ENCODE data around the gene CA12.

CA12 gene

DNA sequence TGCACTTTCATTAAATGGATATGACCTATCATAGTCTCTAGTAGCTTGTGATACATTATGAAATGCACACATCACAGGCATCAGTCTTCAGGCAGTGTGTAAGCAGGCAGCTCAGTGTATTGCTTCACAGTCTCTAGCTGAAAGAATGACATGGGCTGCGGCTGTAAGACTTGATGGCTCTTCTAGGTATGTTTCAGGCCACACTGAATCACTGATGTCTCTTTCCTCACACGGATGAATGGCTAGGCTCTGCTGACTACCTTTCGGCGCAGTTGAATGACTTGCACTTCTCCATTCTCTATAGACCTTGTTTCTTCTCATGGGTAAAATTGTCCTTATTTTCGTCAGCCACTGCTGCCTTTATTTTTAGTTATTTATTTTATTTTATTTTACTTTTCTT, 88.9 kb downstream of the CA12 start:
- no peak overlapping the region for H3K4me3 ChIP-seq (ENCODE audit: low read length)
- no peak for DNase-seq (ENCODE audit: low read depth, low spot score)

DNA sequence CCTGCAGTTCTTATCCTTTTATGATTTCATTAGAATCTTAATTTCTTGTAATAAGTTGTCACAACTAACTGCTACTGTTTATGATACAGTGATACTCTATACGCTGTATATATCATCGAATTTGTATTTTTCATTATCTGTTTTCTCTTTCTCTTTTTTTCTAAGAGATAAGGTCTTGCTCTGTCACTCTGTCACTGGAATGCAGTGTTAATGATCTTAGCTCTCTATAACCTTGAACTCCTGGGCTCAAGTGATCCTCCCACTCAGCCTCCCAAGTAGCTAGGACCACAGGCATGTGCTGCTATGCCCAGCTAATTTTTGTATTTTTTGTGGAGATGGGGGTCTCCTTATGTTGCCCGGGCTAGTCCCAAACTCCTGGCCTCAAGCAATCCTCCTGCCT, 89.4 kb downstream of the CA12 start:
- H3K4me3 ChIP-seq (ENCODE audit: low read length), result no peak overlapping the region
- no peak for DNase-seq (ENCODE audit: low read depth, low spot score)

DNA sequence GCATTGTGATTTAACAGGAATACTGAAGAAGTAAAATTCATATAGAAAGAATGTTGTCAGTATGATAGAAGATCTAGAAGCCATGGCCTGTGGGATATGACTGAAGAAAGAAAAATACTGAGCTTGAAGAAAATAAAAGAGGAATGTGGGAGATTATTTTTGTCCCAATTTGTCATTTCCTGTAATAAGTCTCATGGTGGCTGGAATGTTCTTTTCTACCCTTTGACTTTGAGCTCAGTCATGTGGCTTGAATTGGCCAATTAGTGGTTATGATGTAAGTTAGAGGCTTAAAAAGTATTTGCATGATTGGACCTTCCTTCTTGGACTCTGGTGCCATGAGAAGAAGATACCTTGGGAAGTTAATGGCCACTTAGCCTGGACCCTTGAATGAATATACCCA, 90.1 kb downstream of the CA12 start:
- H3K4me3 ChIP-seq (ENCODE audit: low read length), result no peak overlapping the region
- no peak for DNase-seq (ENCODE audit: low read depth, low spot score)

DNA sequence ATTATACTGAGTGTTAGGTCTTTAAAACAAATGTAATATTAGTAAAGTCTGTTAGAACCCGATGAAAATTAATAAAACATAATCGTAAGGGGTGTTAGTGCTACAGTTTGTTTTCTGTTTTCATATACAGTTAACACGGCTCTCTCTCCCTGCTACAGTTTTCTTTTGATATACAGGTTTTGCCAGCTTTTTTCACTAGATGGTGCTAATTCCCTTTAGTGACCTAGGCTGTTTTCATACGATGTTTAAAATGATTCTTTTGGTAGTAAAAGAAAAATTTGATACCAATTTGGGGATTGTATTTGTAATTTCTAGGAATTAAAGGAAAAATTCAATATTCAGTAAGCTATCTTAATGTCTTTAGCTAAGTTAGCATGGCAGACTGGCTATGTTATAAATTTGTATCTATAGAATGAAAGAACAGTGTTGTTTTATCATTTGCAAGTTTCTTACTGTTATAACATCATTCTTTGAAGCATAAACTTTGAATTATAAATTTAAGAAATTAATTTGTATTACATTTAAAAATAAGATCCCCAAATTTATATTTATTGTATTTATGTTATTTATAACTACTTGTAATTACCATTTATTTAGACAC, 92.8 kb downstream of the CA12 start:
- peak; percentile 55 for DNase-seq (ENCODE audit: low read depth, low spot score)
- no peak overlapping the region for H3K4me3 ChIP-seq (ENCODE audit: low read length)

DNA sequence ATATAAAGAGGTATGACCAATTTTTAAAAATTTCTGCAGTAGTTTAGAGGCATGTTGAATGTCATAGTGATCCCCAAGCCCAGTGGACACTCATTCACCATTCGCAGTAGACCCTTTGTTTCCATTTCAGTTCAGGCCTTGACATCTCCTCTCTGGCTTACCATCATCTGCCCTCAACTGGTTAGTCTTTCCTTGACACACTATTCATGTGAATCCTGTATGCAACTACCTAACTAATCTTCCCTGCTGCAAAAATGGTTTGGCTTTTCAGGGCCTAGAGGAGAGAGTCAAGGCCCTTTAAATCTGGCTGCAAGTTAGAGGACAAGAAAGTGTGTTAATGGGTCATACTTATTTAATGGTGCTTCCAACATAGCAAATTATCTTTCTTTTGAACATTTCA, 93.3 kb downstream of the CA12 start:
- H3K4me3 ChIP-seq (ENCODE audit: low read length), result no peak overlapping the region
- DNase-seq (ENCODE audit: low read depth, low spot score), result no peak

DNA sequence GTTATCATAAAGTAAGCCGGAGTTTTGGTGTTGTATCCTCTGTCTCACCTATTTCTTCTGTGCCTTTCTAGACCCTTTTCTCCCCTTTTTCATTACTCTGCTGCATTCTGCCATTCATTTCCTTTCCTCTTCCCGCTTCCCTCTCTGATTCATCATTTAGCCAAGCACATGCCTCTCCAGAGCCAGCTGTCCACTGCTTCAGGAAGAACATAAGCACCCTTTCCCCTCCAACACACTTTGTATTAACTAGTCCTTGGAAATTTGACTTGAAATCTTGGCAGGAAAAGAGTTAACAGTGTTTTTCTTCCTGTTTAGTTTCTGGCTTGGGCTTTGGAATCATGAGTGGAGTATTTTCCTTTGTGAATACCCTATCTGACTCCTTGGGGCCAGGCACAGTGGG, 94.5 kb downstream of the CA12 start:
- no peak for DNase-seq (ENCODE audit: low read depth, low spot score)
- no peak overlapping the region for H3K4me3 ChIP-seq (ENCODE audit: low read length)

DNA sequence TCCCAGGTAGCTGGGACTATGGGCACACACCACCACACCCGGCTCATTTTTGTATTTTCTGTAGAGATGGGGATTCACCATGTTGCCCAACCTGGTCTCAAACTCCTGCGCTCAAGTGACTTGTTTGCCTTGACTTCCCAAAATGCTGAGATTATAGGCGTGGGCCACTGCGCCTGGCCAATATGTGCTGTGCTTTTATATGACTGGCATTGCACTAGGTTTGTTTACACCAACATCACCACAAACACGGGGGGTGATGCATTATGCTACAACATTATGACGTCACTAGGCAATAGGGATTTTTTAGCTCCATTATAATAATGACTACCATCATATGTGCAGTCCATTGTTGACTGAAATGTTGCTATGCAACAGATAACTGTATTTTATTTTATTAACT, 97.3 kb downstream of the CA12 start:
- no peak overlapping the region for H3K4me3 ChIP-seq (ENCODE audit: low read length)
- DNase-seq (ENCODE audit: low read depth, low spot score), result no peak

DNA sequence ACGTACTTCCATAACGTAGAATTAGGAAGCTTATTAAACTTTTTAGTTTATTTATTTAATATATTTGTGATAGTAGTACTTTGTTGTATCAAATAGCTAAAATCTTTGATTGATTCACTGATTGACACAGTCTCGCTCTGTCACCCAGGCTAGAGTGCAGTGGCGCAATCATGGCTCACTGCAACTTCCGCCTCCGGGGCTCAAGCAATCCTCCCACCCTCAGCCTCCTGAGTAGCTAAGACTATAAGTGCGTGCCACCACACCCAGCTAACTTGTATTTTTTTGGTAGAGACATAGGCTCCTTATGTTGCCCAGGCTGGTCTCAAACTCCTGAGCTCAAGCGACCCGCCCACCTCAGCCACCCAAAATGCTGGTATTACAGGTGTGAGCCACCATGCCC, 98.5 kb downstream of the CA12 start:
- no peak for DNase-seq (ENCODE audit: low read depth, low spot score)
- H3K4me3 ChIP-seq (ENCODE audit: low read length), result no peak overlapping the region

DNA sequence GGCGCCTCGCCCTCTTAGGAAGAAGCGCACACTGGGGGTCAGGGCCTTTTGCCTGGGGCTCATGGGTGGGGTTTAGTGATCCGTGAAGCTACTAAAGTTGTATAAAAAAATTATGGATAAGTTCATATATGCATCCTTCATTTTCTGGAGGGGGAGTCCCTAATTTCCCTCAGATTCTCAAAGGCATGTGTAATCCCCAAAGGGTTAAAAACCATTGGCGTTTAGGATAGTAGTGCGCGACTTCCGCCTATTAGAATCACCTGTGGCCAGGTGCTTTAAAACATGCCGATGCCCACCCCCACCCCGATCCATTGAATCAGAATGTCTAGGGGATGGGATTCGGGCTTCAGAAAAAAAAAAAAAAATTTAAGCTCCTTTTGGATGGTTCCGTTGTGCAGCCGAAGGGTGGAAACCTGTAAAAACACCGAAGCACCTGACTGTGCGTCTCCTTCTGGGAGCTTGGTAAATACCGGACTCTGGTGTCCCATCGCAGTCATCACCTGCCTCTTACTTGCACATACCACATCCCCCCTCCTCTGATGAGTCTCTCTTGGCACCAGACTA, 103.7 kb downstream of the CA12 start:
- peak overlapping the region; percentile 65 for H3K4me3 ChIP-seq (ENCODE audit: low read length)
- DNase-seq (ENCODE audit: low read depth, low spot score), result no peak

DNA sequence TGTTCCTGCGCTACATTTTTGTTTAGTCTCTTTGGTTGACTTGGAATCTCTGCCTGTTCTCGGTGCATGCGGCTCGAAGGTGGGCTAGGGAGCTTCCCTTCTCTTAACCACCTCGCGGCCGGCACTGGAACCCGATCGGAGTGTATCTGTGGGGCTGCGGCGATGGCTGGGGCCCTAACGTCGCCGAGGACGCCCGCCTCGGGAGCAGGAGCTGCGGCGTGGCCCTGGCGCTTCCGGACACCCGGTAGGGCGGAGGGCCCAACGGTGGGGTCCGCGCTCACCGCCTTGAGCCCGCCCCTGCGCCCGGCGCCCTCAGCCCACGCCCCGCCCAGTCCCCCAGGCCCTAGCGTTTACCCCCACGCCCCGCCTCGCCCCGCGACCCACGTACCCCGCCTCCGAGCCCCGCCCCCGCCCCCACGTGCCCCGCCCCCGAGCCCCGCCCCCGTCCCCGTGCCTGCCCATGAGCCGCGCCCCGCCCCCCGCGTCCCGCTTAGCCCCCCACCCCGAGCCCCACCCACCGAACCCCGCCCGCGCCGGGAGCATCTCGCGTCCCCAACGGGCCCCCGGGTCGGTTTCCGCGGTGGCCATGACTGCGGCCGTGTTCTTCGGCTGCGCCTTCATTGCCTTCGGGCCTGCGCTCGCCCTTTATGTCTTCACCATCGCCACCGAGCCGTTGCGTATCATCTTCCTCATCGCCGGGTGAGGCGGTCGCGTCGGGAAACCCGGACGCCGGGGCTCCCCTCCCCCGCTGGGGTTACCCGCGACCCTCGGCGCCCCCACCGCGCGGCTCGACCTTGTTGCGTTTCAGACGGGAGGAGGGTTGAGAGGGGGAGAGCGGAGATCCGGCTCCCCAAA, 104.4 kb downstream of the CA12 start, which contains the start of gene APH1B:
APH1B (plus strand) TSS at position 568 of the 855 bp plus-strand sequence; CDS start at position 587, 19 bp downstream.
- peak within 1 kb of the TSS; percentile 65 for H3K4me3 ChIP-seq (ENCODE audit: low read length)

DNA sequence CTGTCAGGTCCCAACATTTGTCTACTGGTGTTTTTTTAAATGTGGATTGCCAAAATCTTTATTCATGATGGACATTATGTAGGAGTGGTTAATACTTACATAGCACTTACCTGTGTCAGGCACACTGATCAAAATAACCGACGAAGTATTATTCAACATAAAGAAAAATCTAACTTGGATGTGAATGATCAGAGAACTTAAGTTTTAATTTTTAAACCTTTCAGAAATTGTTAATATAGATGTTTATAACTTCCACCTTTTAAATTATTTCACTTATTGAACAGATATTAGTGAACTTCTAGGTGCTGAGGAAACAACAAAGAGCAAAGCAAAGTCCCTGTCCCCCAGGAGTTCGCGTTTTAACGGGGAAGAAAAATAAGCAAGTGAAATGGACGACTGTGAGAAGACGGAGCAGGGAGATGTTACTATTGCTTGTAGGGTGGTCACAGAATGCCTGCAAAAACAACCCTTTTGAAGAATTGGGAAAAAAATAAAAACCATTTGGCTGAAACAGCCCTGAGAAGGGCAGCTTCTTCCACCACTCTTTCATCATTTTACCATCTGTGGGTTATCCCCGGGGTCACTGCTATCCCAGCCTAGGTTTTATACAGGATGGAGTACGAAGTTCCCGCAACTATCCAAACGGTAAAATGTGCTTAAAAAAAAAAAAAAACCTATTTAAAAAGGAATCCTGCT, 105.2 kb downstream of the CA12 start:
- DNase-seq (ENCODE audit: low read depth, low spot score), result no peak
- peak overlapping the region; percentile 57 for H3K4me3 ChIP-seq (ENCODE audit: low read length)

More for the DNA sequence above, 104.4 kb downstream of the CA12 start, which contains the start of gene APH1B:
- peak; percentile 50 for DNase-seq (ENCODE audit: low read depth, low spot score)

DNA sequence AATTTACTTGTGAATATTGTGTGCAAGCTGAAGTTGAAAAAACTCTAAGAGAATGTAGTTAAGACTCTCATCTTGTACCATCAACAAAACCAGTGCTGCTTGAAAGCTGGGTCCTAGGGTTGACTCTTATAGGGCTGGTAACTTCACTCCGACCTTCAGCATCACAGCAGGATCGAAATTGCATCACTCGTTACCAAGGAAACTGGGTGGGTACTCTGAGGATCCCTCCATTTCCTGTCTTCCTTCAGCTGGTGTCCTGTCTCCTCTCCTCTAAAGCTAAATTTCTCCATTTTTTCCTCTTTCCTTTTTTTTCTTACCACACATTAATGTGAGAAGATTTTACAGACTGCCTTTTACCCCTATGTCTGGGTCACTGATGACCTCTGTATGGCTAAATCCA, 107.2 kb downstream of the CA12 start:
- H3K4me3 ChIP-seq (ENCODE audit: low read length), result no peak overlapping the region

More for the DNA sequence above, 107.2 kb downstream of the CA12 start:
- peak; percentile 37 for DNase-seq (ENCODE audit: low read depth, low spot score)
